Colonic mucosa (tissue), 4 donors: ENCODE data around the gene KLHL14. TPM values are rescaled to one million over a fixed set of nuclear protein-coding genes. Genes with fewer than 3 reads are reported as not detected.

Experiments
- DNase-seq: peaks from one replicate; pipeline ENCODE4 v3.0.0-alpha.2; 2020
- H3K27ac ChIP-seq: fragments of 200-600 bp; one replicate; pipeline ENCODE4 v1.8.0; 2021
- H3K27me3 ChIP-seq: fragments of 200-600 bp; one replicate; pipeline ENCODE4 v1.8.0; 2021
- H3K36me3 ChIP-seq: fragments of 200-600 bp; one replicate; pipeline ENCODE4 v1.8.0; 2021
- H3K4me1 ChIP-seq: fragments of 200-600 bp; one replicate; pipeline ENCODE4 v1.8.0; 2021; ENCODE audit warnings: mild to moderate bottlenecking
- H3K4me3 ChIP-seq: fragments of 200-600 bp; one replicate; pipeline ENCODE4 v1.8.0; 2021
- H3K9ac ChIP-seq, 2 donors: one replicate each; pipeline ENCODE4 v1.7.0; 2013; ENCODE audit warnings: control low read depth in 2 of 2, low read depth in 2 of 2, low read length in 2 of 2
- H3K9me3 ChIP-seq: fragments of 200-600 bp; one replicate; pipeline ENCODE4 v1.8.0; 2021
- CTCF ChIP-seq: fragments of 200-600 bp; IDR thresholded peaks from one replicate; pipeline ENCODE4 v1.8.0; 2022; ENCODE audit warnings: antibody characterized with exemption, mild to moderate bottlenecking
- intact Hi-C: fragments of 100-400 bp; cut with DNase I; formaldehyde crosslinking; loops from one replicate; pipeline ENCODE4 v1.14.1; 2022
- total RNA-seq, 2 donors: library from RNA; stranded (reverse); fragmentation: NEBNext Ultra II Directional in 1 of 2; extraction: Animal tissue kit (Norgen Biotek cat#: 25700) in 1 of 2; gene quantifications; one replicate each; pipeline ENCODE4 v1.2.1, GENCODE V29; 2021
- donor health status: healthy.
- donor health status: DM: no; HTN: no; CAD: no.
- donor health status: DM: no; HTN: no; CAD: no.

Gene KLHL14
- total RNA-seq, 2 donors from 2014 or later: 0.07 to 0.08 TPM

- no peak overlapping the region for H3K27ac ChIP-seq
- no peak for TF ChIP-seq CTCF
- intact Hi-C loops: no loop called here
- no peak for DNase-seq
- H3K4me3 ChIP-seq: no peak overlapping the region
- H3K4me1 ChIP-seq: no peaks in the 10 kb centered on the region
- no peak overlapping the region for H3K9ac ChIP-seq
- H3K9me3 ChIP-seq: no peaks in the 10 kb centered on the region
- no peaks in the 10 kb centered on the region for H3K27me3 ChIP-seq
- no peaks in the 10 kb centered on the region for H3K36me3 ChIP-seq
Observed at GRCh38 chr18:32805354-32805753, 32.5 kb upstream of the KLHL14 start.

- TF ChIP-seq CTCF: no peak
- DNase-seq: no peak
- H3K27me3 ChIP-seq: no peaks in the 10 kb centered on the region
- H3K9ac ChIP-seq: no peak overlapping the region
- no peaks in the 10 kb centered on the region for H3K36me3 ChIP-seq
- no peaks in the 10 kb centered on the region for H3K4me1 ChIP-seq
- intact Hi-C loops: no loop called here
- no peak overlapping the region for H3K27ac ChIP-seq
- no peaks in the 10 kb centered on the region for H3K9me3 ChIP-seq
- H3K4me3 ChIP-seq: no peak overlapping the region
Observed at GRCh38 chr18:32804134-32804888, 31.5 kb upstream of the KLHL14 start.

GRCh38 chr18:32803568-32803967 lies 30.7 kb upstream of the KLHL14 start:
- H3K9ac ChIP-seq: no peak overlapping the region
- no peak for DNase-seq
- TF ChIP-seq CTCF: no peak
- no peak overlapping the region for H3K27ac ChIP-seq
- no peaks in the 10 kb centered on the region for H3K9me3 ChIP-seq
- intact Hi-C loops: no loop called here
- no peaks in the 10 kb centered on the region for H3K36me3 ChIP-seq
- H3K4me3 ChIP-seq: no peak overlapping the region
- H3K4me1 ChIP-seq: no peaks in the 10 kb centered on the region
- no peaks in the 10 kb centered on the region for H3K27me3 ChIP-seq

- intact Hi-C loops: no loop called here
- no peak overlapping the region for H3K27ac ChIP-seq
Observed at GRCh38 chr18:32802591-32803451, 30.0 kb upstream of the KLHL14 start.

GRCh38 chr18:32801228-32801627 lies 28.4 kb upstream of the KLHL14 start:
- Histone ChIP-seq H3K36me3 (no peaks in the 10 kb centered on the region), H3K4me3 (no peak overlapping the region)
- no peak for TF ChIP-seq CTCF

More at GRCh38 chr18:32802591-32803451, 30.0 kb upstream of the KLHL14 start:
- no peaks in the 10 kb centered on the region for H3K36me3 ChIP-seq
- H3K9me3 ChIP-seq: no peaks in the 10 kb centered on the region
- no peak overlapping the region for H3K9ac ChIP-seq
- no peaks in the 10 kb centered on the region for H3K27me3 ChIP-seq
- H3K4me1 ChIP-seq: no peaks in the 10 kb centered on the region
- no peak overlapping the region for H3K4me3 ChIP-seq
- TF ChIP-seq CTCF: no peak
- DNase-seq: no peak

More at GRCh38 chr18:32801228-32801627, 28.4 kb upstream of the KLHL14 start:
- no peak for DNase-seq
- no peak overlapping the region for H3K27ac ChIP-seq
- H3K4me1 ChIP-seq: no peaks in the 10 kb centered on the region
- H3K9me3 ChIP-seq: no peaks in the 10 kb centered on the region
- no peak overlapping the region for H3K9ac ChIP-seq
- intact Hi-C loops: no loop called here
- no peaks in the 10 kb centered on the region for H3K27me3 ChIP-seq
